ENCODE measurements around the gene ECI1. TPM values are rescaled to one million over a fixed set of nuclear protein-coding genes. Genes with fewer than 3 reads are reported as not detected.
A peak's percentile ranks its signal among the peaks of the same experiment; 100 is the strongest.

ECI1 gene, protein sequence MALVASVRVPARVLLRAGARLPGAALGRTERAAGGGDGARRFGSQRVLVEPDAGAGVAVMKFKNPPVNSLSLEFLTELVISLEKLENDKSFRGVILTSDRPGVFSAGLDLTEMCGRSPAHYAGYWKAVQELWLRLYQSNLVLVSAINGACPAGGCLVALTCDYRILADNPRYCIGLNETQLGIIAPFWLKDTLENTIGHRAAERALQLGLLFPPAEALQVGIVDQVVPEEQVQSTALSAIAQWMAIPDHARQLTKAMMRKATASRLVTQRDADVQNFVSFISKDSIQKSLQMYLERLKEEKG
- 40.4 and 45.1 TPM in 2 replicates for total RNA-seq

DNA sequence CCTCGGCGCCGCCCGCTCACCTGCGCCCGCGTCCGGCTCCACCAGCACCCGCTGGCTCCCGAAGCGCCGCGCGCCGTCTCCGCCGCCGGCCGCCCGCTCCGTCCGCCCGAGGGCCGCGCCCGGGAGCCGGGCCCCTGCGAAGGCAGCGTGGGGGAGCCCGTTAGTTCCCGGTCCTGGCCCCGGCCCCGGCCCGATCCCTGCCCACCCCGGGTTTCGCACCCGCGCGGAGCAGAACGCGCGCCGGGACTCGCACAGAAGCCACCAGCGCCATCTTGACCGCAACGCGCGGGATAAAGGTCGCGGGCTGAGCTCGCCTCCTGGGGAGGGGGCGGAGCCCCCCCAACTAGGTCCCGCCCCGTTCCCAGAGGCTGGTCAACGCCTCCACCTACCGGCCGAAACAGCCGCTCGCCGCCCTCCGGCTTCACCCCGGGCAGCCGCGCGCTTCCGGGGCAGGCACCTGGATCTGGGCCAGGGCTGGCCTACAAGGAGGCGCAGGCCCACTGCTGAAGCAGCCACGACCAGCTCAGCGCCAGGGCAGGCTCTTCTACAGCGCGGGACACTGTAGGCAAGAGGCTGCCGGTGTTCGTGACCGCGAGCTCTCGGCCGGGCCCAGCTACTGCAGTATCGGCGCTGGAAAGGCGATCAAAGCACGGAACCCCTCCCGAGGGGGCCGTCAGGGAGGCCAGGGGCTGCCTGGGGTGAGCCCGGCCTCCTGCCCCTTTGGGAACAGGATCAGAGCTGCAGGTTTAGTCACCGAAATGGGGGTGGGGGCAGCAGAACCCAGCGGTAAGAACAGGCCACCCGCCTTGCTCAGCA lies at the start of gene ECI1:
Gene ECI1, minus strand, starts transcription at position 292 of the 816 bp plus-strand sequence. Its CDS starts 21 bp downstream, at position 271.
- intact Hi-C loops (cut with micrococcal nuclease) = loop anchor here (1.0 to 10.0 kb wide), 2 partner anchors 17 to 227 kb away; partner anchors contain the start of genes NHERF2 and RNPS1
- no peaks in the 10 kb centered on the region for H3K27me3 Mint-ChIP-seq (ENCODE audit: low read depth)
- peak within 1 kb of the TSS; percentile 91 for H3K4me3 Mint-ChIP-seq (ENCODE audit: low read depth)
- peak; percentile 81 for DNase-seq (ENCODE audit: low spot score)
- peaks cover 39% of the 10 kb centered on the region for H3K36me3 Mint-ChIP-seq (ENCODE audit: low read depth)
- H3K9me3 Mint-ChIP-seq = no peaks in the 10 kb centered on the region
- peaks cover 1% of the 10 kb centered on the region for H3K4me1 Mint-ChIP-seq (ENCODE audit: low read depth)
- H3K27ac Mint-ChIP-seq = peak within 1 kb of the TSS; percentile 91

- Mint-ChIP-seq H3K36me3 (ENCODE audit: low read depth) (no peaks in the 10 kb centered on the region), H3K27me3 (ENCODE audit: low read depth) (no peaks in the 10 kb centered on the region), H3K4me3 (ENCODE audit: low read depth) (no peak overlapping the region), H3K4me1 (ENCODE audit: low read depth) (peaks cover 7% of the 10 kb centered on the region), H3K9me3 (no peaks in the 10 kb centered on the region), H3K27ac (no peak overlapping the region)
- no peak for DNase-seq (ENCODE audit: low spot score)
- intact Hi-C loops (cut with micrococcal nuclease) = no loop called here
These were observed 48.5 kb upstream of the ECI1 start for GRCh38 chr16:2299915-2300192.

- H3K27me3 Mint-ChIP-seq (ENCODE audit: low read depth) = no peaks in the 10 kb centered on the region
- H3K27ac Mint-ChIP-seq = no peak overlapping the region
- H3K36me3 Mint-ChIP-seq (ENCODE audit: low read depth) = no peaks in the 10 kb centered on the region
- H3K9me3 Mint-ChIP-seq = no peaks in the 10 kb centered on the region
- H3K4me1 Mint-ChIP-seq (ENCODE audit: low read depth) = peaks cover 7% of the 10 kb centered on the region
- no peak for DNase-seq (ENCODE audit: low spot score)
- intact Hi-C loops (cut with micrococcal nuclease) = no loop called here
- no peak overlapping the region for H3K4me3 Mint-ChIP-seq (ENCODE audit: low read depth)
These were observed 47.9 kb upstream of the ECI1 start for GRCh38 chr16:2299121-2299914.

DNA sequence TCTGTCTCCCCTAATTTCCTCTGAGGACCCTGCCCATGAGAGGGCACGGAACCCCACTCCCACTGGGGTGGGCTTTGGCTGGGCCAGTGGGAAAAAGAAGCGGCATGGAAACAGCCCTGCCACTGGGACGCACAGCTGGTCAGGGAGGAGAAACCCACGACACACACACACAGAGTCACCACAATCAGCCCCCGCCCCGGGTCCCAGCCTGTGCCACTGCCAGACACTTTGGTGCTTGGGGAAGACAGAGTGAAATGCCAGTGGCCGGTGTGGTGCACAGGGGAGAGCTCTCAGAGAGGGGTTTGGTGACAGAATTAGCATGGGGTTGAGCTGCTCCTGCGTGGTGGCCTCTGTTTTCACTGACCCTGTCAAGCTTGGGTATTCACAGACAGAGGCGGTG lies 47.2 kb upstream of the ECI1 start:
- Mint-ChIP-seq H3K27ac (no peak overlapping the region), H3K9me3 (no peaks in the 10 kb centered on the region), H3K36me3 (ENCODE audit: low read depth) (no peaks in the 10 kb centered on the region), H3K27me3 (ENCODE audit: low read depth) (no peaks in the 10 kb centered on the region), H3K4me3 (ENCODE audit: low read depth) (no peak overlapping the region), H3K4me1 (ENCODE audit: low read depth) (peaks cover 7% of the 10 kb centered on the region)
- intact Hi-C loops (cut with micrococcal nuclease) = no loop called here
- no peak for DNase-seq (ENCODE audit: low spot score)

DNA sequence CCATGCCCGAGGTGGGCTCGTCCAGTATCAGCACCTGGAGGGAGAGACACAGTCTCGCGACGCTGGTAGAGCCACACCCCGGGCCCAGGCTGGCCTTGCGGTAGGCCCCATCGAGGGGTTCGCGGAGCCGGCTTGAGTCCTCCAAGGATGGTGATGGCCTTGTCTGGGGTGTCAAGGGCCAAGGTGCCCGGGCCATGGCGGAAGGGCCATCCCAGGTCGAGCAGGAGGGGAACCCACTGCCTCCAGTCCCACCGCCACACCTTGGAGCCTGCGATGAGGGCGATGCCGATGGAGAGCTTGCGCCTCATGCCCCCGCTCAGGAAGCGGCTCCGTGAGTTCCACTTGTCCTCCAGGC lies 46.1 kb upstream of the ECI1 start:
- DNase-seq (ENCODE audit: low spot score) = no peak
- Mint-ChIP-seq H3K4me1 (ENCODE audit: low read depth) (peaks cover 7% of the 10 kb centered on the region), H3K27me3 (ENCODE audit: low read depth) (no peaks in the 10 kb centered on the region), H3K36me3 (ENCODE audit: low read depth) (no peaks in the 10 kb centered on the region), H3K27ac (no peak overlapping the region), H3K9me3 (no peaks in the 10 kb centered on the region), H3K4me3 (ENCODE audit: low read depth) (no peak overlapping the region)
- intact Hi-C loops (cut with micrococcal nuclease) = no loop called here

DNA sequence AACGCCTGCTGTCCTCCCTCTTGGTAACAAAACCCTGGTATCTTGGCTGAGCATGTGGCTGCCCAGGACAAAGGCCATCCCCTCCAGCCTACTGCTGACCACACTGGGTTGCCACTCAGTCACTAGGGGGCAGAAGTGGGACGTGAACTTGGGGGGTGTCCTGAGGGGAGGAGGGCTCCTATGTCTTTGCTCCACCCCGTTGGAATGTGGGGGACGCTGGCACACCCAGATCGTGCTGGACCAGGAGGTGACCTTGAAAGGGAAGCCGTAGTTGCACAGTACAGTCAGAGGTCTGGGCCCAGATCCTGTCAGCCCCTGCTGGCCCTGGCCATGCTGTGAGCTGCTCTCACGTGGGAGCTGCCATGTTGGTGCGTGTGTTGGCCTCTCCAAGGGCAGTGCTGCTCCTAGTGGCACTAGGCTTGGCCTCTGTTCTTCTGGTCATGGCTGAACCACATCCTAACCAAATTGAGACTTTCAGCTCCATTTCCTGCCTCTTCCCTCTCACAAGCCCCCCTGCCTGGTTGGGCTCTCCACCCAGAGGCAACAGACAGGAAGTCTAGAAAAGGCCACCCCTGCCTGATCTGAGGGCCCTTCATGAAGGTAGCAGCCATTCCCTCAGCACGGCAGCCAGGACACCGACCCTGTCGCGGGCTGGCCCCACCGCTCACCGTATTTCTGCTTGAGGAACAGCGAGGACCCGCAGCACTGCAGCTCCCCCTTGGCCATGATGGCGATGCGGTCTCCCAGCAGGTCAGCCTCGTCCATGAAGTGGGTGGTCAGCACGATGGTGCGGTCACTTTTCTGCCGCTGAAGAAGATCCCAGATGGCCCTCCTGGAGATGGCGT lies 45.5 kb upstream of the ECI1 start:
- Mint-ChIP-seq H3K27ac (no peak overlapping the region), H3K4me3 (ENCODE audit: low read depth) (no peak overlapping the region), H3K4me1 (ENCODE audit: low read depth) (peaks cover 7% of the 10 kb centered on the region), H3K9me3 (no peaks in the 10 kb centered on the region), H3K27me3 (ENCODE audit: low read depth) (no peaks in the 10 kb centered on the region), H3K36me3 (ENCODE audit: low read depth) (no peaks in the 10 kb centered on the region)
- DNase-seq (ENCODE audit: low spot score) = no peak
- intact Hi-C loops (cut with micrococcal nuclease) = no loop called here

GRCh38 chr16:2295056-2295798 lies 43.8 kb upstream of the ECI1 start:
- Mint-ChIP-seq H3K4me1 (ENCODE audit: low read depth) (peaks cover 7% of the 10 kb centered on the region), H3K36me3 (ENCODE audit: low read depth) (no peaks in the 10 kb centered on the region), H3K4me3 (ENCODE audit: low read depth) (no peak overlapping the region), H3K9me3 (no peaks in the 10 kb centered on the region), H3K27me3 (ENCODE audit: low read depth) (no peaks in the 10 kb centered on the region), H3K27ac (no peak overlapping the region)
- no peak for DNase-seq (ENCODE audit: low spot score)
- intact Hi-C loops (cut with micrococcal nuclease) = no loop called here

- no peaks in the 10 kb centered on the region for H3K9me3 Mint-ChIP-seq
- no peak overlapping the region for H3K4me3 Mint-ChIP-seq (ENCODE audit: low read depth)
- intact Hi-C loops (cut with micrococcal nuclease) = no loop called here
- H3K36me3 Mint-ChIP-seq (ENCODE audit: low read depth) = no peaks in the 10 kb centered on the region
- H3K27ac Mint-ChIP-seq = no peak overlapping the region
- no peak for DNase-seq (ENCODE audit: low spot score)
- no peaks in the 10 kb centered on the region for H3K27me3 Mint-ChIP-seq (ENCODE audit: low read depth)
- peaks cover 7% of the 10 kb centered on the region for H3K4me1 Mint-ChIP-seq (ENCODE audit: low read depth)
These were observed 40.8 kb upstream of the ECI1 start for GRCh38 chr16:2292221-2292620.

DNA sequence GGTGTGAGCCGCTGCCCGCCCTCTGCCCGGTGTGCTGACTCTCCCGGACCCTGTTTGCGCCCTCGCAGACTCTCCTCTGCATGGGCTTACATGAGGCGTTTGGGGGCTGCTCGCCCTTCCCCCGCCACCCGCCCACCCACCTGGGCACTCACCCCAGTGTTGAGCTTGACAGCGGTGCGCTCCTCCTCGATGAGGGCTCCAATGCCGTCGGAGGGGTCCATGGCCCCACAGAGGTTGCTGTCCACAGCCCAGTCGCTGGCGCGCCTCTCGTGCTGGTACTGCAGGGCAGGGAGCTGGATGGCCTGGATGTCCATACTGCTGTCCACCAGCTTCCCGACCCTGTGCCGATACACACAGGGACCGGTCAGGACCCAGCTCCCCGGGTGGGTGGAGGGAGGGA lies 37.9 kb upstream of the ECI1 start:
- Mint-ChIP-seq H3K4me3 (ENCODE audit: low read depth) (no peak overlapping the region), H3K4me1 (ENCODE audit: low read depth) (no peaks in the 10 kb centered on the region), H3K27ac (no peak overlapping the region), H3K27me3 (ENCODE audit: low read depth) (no peaks in the 10 kb centered on the region), H3K36me3 (ENCODE audit: low read depth) (no peaks in the 10 kb centered on the region), H3K9me3 (no peaks in the 10 kb centered on the region)
- no peak for DNase-seq (ENCODE audit: low spot score)
- intact Hi-C loops (cut with micrococcal nuclease) = no loop called here

- intact Hi-C loops (cut with micrococcal nuclease) = no loop called here
- Mint-ChIP-seq H3K27ac (no peak overlapping the region), H3K27me3 (ENCODE audit: low read depth) (no peaks in the 10 kb centered on the region), H3K36me3 (ENCODE audit: low read depth) (no peaks in the 10 kb centered on the region), H3K9me3 (no peaks in the 10 kb centered on the region), H3K4me1 (ENCODE audit: low read depth) (no peaks in the 10 kb centered on the region), H3K4me3 (ENCODE audit: low read depth) (no peak overlapping the region)
- no peak for DNase-seq (ENCODE audit: low spot score)
These were observed 37.3 kb upstream of the ECI1 start for GRCh38 chr16:2288726-2289125.

GRCh38 chr16:2287916-2288547 lies 36.6 kb upstream of the ECI1 start:
- Mint-ChIP-seq H3K4me3 (ENCODE audit: low read depth) (no peak overlapping the region), H3K27me3 (ENCODE audit: low read depth) (no peaks in the 10 kb centered on the region), H3K4me1 (ENCODE audit: low read depth) (no peaks in the 10 kb centered on the region), H3K36me3 (ENCODE audit: low read depth) (no peaks in the 10 kb centered on the region), H3K9me3 (no peaks in the 10 kb centered on the region), H3K27ac (no peak overlapping the region)
- DNase-seq (ENCODE audit: low spot score) = no peak
- intact Hi-C loops (cut with micrococcal nuclease) = no loop called here
